HepG2 (cell line): ENCODE measurements around the gene TOE1.

ENCODE experiments used
- CEBPB ChIP-seq: IDR thresholded peaks from 2 replicates; pipeline ENCODE4 v1.6.1; 2011; ENCODE audit warnings: low read depth, low read length, improper control_type of control experiment, borderline replicate concordance
- CTCF ChIP-seq: sonication (generic); formaldehyde crosslinking; IDR thresholded peaks from 2 replicates; pipeline ENCODE4 v1.5.0; 2020; ENCODE audit warnings: mild to moderate bottlenecking, missing genetic modification reagents, moderate library complexity
- MYC ChIP-seq: sonication (generic); formaldehyde crosslinking; IDR thresholded peaks from 2 replicates; pipeline ENCODE4 v1.9.0; 2021; ENCODE audit warnings: missing genetic modification reagents, borderline replicate concordance
- NR1H2 ChIP-seq: sonication (generic); formaldehyde crosslinking; IDR thresholded peaks from 2 replicates; pipeline ENCODE4 v1.8.1; 2022; ENCODE audit warnings: low read depth, missing genetic modification reagents, borderline replicate concordance
- TARDBP ChIP-seq: sonication (generic); formaldehyde crosslinking; IDR thresholded peaks from 2 replicates; pipeline ENCODE4 v1.8.0; 2022; ENCODE audit warnings: mild to moderate bottlenecking, missing genetic modification reagents
- TCF12 ChIP-seq, 2 experiments: fragments of 450-650 bp in 1 of 2; sonication (generic) in 1 of 2; formaldehyde crosslinking in 1 of 2; IDR thresholded peaks; 2 replicates each; pipeline versions ENCODE4 v1.6.1 to v1.8.0; 2017 to 2022; ENCODE audit warnings: antibody characterized with exemption in 1 of 2, mild to moderate bottlenecking in 1 of 2, missing genetic modification reagents in 1 of 2, moderate library complexity in 1 of 2
- TEAD2 ChIP-seq: sonication (generic); formaldehyde crosslinking; IDR thresholded peaks from 2 replicates; pipeline ENCODE4 v1.9.0; 2021; ENCODE audit warnings: missing genetic modification reagents
- ZNF232 ChIP-seq: sonication (generic); formaldehyde crosslinking; IDR thresholded peaks from 2 replicates; pipeline ENCODE4 v1.4.0; 2020; ENCODE audit warnings: missing genetic modification reagents, borderline replicate concordance
- ZNF44 ChIP-seq: sonication (generic); formaldehyde crosslinking; IDR thresholded peaks from 2 replicates; pipeline ENCODE4 v1.5.1; 2020; ENCODE audit warnings: mild to moderate bottlenecking, missing genetic modification reagents
- ZNF737 ChIP-seq: sonication (generic); formaldehyde crosslinking; IDR thresholded peaks from 2 replicates; pipeline ENCODE4 v1.5.0; 2020; ENCODE audit warnings: missing genetic modification reagents, mild to moderate bottlenecking, borderline replicate concordance

- TF ChIP-seq MYC (CRISPR knock-in tag) (no peak), CTCF (CRISPR knock-in tag) (no peak), ZNF44 (CRISPR knock-in tag) (no peak), CEBPB (no peak), NR1H2 (no peak), TCF12 (IDR thresholded peaks at IDR 0.05) (no peak), TCF12 (CRISPR knock-in tag; IDR thresholded peaks at IDR 0.05) (no peak), ZNF737 (CRISPR knock-in tag) (no peak), TARDBP (CRISPR knock-in tag) (no peak), ZNF232 (CRISPR knock-in tag) (no peak), TEAD2 (no peak)
Measured at GRCh38 chr1:45379524-45379923, 39.6 kb downstream of the TOE1 start.
